GM06990 (cell line): ENCODE data around the gene CASP7.

ENCODE experiments used
- DNase-seq: peaks from one replicate; pipeline ENCODE4 v3.0.0-alpha.2; 2011; ENCODE audit not compliant: insufficient read length; ENCODE audit errors: extremely low read depth
- H3K27me3 ChIP-seq: replicated peaks from 2 replicates; pipeline ENCODE4 v1.6.0; 2011; ENCODE audit warnings: low read length; ENCODE audit not compliant: control insufficient read depth, insufficient read depth
- H3K36me3 ChIP-seq: 2 replicates; pipeline ENCODE4 v1.5.1; 2011; ENCODE audit warnings: low read length; ENCODE audit not compliant: control insufficient read depth, insufficient read depth
- H3K4me3 ChIP-seq: replicated peaks from 2 replicates; pipeline ENCODE4 v1.5.1; 2011; ENCODE audit warnings: low read depth, mild to moderate bottlenecking, control low read depth, low read length
- CTCF ChIP-seq: IDR thresholded peaks from 2 replicates; pipeline ENCODE4 v1.5.1; 2011; ENCODE audit warnings: low read length, control low read depth, mild to moderate bottlenecking, inconsistent platforms; ENCODE audit not compliant: insufficient read depth, poor library complexity, severe bottlenecking

CASP7 gene

DNA sequence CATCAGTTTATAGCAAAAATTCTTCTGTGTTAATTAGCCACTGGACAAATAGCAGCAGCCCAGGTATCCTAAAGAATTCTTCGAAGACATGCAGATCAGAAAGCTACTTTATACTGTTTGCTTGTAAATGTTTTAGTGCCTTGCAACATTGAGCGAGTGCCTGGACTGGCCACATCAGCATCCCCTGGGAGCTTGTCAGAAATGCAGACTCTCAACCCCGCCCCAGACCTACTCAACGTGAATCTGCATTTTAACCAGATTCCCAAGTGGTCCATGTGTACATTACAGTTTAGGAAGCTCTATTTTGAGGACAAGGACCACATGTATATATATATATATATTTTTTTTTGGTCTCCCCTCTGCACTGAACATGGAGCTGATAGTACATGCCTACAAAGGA, 53.3 kb downstream of the CASP7 start:
- DNase-seq = no peak
- no peak for TF ChIP-seq CTCF
- H3K36me3 ChIP-seq = peaks cover 12% of the 10 kb centered on the region
- no peak overlapping the region for H3K4me3 ChIP-seq
- no peaks in the 10 kb centered on the region for H3K27me3 ChIP-seq

GRCh38 chr10:113733635-113734034, 53.9 kb downstream of the CASP7 start:
- DNase-seq = no peak
- peaks cover 6% of the 10 kb centered on the region for H3K36me3 ChIP-seq
- TF ChIP-seq CTCF = no peak

DNA sequence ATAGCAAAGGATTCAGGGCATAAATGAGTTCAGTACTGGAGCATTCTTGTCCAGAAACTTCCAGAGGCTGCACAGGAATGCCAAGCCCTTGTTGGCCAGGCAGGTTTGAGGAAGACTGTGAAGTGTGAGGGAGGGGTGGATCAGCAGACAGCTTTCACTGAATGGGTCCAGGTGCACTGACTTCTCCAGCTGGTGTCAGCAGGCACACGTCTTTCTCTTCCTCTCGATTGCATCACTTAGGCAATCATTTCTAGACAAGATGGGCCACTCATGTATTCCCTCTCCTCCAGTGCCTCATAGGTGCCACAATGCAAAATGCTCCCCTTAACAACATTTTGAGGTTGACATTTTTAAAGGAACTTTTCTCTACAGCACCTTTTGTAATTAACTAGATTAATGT, 56.2 kb downstream of the CASP7 start:
- no peaks in the 10 kb centered on the region for H3K27me3 ChIP-seq
- DNase-seq = no peak
- TF ChIP-seq CTCF = no peak
- H3K36me3 ChIP-seq = no peaks in the 10 kb centered on the region; the same call in 1 of the 2 replicates
- no peak overlapping the region for H3K4me3 ChIP-seq

More at GRCh38 chr10:113733635-113734034, 53.9 kb downstream of the CASP7 start:
- Histone ChIP-seq H3K4me3 (no peak overlapping the region), H3K27me3 (no peaks in the 10 kb centered on the region)

DNA sequence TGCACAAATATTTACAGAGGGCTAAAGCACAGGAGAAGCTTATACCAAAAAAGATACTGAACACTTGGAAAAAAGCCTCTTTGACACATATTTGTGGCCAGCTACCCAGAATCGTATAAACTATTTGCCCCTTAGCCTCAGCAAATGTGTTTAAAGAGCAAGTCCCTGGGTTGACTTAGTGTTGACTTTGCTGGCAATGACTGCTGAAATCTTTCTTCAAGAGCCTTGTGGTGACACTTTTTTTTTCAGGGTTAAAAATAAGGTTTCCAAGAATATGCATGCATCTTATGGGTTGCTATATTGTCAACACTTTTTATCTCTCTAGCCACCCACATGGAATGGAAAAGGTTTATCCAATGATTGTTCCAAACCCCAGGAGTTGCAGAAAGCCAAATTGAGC, 56.9 kb downstream of the CASP7 start:
- no peak for DNase-seq
- TF ChIP-seq CTCF = no peak
- Histone ChIP-seq H3K27me3 (no peaks in the 10 kb centered on the region), H3K36me3 (no peaks in the 10 kb centered on the region; the same call in 1 of the 2 replicates), H3K4me3 (no peak overlapping the region)

- no peak for DNase-seq
- TF ChIP-seq CTCF = no peak
- Histone ChIP-seq H3K27me3 (no peaks in the 10 kb centered on the region), H3K36me3 (no peaks in the 10 kb centered on the region), H3K4me3 (no peak overlapping the region)
Observed at GRCh38 chr10:113739031-113739430, 59.3 kb downstream of the CASP7 start.

DNA sequence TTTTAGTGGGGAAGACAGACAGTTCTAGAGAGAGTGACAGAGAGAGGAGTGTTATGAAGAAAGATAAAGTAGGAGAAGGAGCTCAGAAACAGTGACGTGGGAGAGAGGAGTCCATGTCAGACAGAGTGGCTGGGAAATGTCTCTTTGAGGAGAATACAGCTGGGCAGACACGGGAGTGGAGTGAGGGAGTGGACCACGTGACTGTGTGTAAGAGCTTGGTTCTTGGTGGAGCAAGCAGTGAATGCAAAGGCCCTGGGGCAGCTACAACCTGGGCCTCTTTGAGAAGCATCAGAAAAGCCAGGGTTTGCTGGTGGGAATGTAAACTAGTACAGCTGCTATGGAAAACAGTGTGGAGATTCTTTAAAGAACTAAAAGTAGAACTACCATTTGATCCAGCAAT, 59.9 kb downstream of the CASP7 start:
- no peak for DNase-seq

More for the DNA sequence above, 59.9 kb downstream of the CASP7 start:
- no peaks in the 10 kb centered on the region for H3K36me3 ChIP-seq
- TF ChIP-seq CTCF = no peak
- no peaks in the 10 kb centered on the region for H3K27me3 ChIP-seq
- H3K4me3 ChIP-seq = no peak overlapping the region
